ENCODE results near the gene C19orf44.

DNA sequence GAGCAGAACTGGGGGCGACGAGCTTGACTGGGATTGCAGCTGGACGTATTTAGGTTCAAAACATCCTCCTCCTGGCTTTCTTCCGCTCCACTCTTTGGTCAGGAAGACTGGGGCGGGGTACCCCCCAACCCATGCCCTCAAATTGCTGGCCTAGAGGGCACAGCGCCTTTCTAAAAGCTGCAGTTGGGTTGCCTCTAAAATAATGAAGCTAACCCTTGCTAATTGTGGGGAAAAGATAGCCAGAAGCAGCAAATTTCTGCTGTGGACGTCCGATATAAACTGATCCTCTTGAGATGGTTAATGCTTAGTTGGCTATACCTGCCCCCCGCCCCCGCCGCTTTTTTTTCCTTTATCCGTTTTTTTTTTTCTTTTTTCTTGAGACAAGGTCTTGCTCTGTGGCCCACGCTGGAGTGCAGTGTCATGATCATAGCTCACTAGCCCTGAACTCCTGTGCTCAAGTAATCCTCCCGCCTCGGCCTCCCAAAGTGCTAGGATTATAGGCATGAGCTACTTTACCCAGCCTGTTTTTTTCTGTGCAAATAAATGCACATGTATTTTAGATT, 46.8 kb downstream of the C19orf44 start:
- TF ChIP-seq, protein P1, sequence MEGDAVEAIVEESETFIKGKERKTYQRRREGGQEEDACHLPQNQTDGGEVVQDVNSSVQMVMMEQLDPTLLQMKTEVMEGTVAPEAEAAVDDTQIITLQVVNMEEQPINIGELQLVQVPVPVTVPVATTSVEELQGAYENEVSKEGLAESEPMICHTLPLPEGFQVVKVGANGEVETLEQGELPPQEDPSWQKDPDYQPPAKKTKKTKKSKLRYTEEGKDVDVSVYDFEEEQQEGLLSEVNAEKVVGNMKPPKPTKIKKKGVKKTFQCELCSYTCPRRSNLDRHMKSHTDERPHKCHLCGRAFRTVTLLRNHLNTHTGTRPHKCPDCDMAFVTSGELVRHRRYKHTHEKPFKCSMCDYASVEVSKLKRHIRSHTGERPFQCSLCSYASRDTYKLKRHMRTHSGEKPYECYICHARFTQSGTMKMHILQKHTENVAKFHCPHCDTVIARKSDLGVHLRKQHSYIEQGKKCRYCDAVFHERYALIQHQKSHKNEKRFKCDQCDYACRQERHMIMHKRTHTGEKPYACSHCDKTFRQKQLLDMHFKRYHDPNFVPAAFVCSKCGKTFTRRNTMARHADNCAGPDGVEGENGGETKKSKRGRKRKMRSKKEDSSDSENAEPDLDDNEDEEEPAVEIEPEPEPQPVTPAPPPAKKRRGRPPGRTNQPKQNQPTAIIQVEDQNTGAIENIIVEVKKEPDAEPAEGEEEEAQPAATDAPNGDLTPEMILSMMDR (IDR thresholded peaks at IDR 0.05), result no peak
- TF ChIP-seq POLR2AphosphoS5 (IDR thresholded peaks at IDR 0.05), result no peak

All from breast epithelium (tissue), 3 donors.